GM21786 (cell line): ENCODE results near the gene PRSS33.

Experiments used
- ATAC-seq: cut with Tn5 transposase; IDR thresholded peaks from one replicate; pipeline ENCODE4 v1.9.1; 2021; ENCODE audit not compliant: unreplicated experiment

Gene PRSS33

GRCh38 chr16:2799859-2800226, 12.5 kb upstream of the PRSS33 start:
- no peak for ATAC-seq

- ATAC-seq: no peak
These were observed 12.0 kb upstream of the PRSS33 start for GRCh38 chr16:2799205-2799858.

- ATAC-seq: no peak
These were observed 11.4 kb upstream of the PRSS33 start for GRCh38 chr16:2798723-2799204.

- ATAC-seq: no peak
These were observed 8.2 kb upstream of the PRSS33 start for GRCh38 chr16:2795395-2796143.

GRCh38 chr16:2792940-2793339, 5.6 kb upstream of the PRSS33 start:
- no peak for ATAC-seq

DNA sequence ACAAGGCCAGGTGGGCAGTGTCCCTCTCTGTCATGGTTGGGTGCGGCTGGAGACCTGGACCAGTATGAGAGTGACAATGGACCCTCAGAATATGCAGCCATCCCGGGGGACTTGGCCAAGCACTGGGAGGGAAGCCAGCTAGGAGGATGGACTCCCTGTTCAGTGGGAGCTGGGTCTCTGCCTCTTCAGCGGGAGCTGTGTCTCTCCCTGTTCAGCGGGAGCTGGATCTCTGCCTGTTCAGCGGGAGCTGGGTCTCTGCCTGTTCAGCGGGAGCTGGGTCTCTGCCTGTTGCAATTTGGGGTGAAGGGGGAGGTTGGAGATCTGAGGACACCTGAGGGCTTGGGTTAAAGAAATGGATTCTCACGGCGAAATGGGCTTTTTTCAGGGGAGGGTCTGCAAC, 3.8 kb upstream of the PRSS33 start:
- ATAC-seq: no peak

DNA sequence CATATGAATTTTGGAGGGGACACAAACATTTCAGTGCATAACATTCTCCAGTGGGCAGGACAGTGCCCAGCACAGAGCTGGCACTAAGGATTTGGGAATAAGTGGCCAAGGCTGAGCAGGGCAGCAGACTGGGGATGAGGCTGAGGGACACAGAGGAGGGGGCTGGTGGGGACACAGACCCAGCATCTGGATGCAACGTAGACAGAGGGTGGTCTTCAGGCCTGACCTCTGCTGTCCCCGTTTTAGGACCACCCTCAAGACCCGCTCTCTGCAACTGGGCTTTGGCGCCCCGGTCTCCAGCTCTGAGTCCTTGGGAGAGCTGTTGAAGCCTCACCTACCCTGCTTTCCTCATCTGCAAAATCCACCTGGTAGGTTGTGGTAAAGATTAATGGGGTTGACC, 3.3 kb upstream of the PRSS33 start:
- ATAC-seq: no peak

GRCh38 chr16:2787961-2788360, 601 bp upstream of the PRSS33 start:
- no peak for ATAC-seq

DNA sequence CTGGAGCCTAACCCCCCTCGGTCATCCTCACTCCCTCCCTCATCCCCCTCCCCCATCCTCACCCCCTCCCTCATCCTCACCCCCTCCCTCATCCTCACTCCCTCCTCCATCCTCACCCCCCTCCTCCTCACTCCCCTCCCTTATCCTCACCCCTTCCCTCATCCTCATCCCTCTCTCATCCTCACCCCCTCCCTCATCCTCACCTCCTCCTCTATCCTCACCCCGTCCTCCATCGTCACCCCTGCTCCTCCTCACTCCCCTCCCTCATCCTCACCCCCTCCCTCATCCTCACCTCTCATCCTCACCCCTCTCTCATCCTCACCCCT, 571 bp downstream of the PRSS33 start:
- no peak for ATAC-seq

- ATAC-seq: no peak
These were observed 1.1 kb downstream of the PRSS33 start for GRCh38 chr16:2786061-2786825.

DNA sequence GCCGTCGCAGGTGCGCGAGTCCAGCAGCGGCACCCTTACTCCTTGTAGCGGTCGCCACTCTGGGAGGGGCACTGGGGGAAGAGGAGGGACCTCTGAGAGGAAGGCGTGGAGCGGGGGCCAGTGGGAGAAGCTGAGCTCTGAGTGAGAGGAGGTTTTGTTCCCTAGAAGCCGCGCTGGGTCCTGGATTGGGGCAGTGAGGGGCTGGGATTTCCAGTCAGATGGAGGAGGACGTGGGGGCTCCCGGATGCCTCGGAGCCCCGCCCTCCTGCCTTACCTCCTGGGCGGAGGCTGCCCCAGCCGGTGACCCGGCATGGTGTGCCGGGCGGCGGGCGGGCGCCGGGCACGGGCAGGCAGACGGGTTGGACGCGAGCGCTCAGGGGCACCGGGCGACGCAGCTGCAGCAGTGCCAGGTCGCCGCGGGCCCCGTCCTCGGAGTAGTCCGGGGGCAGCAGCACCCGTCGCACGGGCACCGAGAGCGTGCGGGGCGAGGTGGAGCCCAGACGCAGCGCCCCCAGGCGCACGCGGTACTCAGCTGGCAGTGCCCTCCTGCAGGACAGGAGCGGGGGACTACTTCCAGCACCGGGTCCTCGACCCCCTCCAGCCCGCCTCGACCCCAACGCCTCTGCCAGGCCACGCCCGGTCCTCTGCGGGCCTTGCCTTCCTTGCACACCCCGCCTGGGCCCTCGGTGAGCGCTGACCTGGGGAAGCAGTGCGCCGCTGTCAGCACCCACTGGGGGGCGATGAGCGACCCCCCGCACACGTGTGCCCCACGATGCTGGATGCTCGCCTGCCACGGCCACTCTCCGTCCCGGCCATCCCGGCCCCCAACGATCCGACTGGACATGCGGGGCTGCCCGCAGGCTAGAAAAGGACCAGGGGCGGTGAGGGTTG, 2.0 kb downstream of the PRSS33 start:
- ATAC-seq: no peak

DNA sequence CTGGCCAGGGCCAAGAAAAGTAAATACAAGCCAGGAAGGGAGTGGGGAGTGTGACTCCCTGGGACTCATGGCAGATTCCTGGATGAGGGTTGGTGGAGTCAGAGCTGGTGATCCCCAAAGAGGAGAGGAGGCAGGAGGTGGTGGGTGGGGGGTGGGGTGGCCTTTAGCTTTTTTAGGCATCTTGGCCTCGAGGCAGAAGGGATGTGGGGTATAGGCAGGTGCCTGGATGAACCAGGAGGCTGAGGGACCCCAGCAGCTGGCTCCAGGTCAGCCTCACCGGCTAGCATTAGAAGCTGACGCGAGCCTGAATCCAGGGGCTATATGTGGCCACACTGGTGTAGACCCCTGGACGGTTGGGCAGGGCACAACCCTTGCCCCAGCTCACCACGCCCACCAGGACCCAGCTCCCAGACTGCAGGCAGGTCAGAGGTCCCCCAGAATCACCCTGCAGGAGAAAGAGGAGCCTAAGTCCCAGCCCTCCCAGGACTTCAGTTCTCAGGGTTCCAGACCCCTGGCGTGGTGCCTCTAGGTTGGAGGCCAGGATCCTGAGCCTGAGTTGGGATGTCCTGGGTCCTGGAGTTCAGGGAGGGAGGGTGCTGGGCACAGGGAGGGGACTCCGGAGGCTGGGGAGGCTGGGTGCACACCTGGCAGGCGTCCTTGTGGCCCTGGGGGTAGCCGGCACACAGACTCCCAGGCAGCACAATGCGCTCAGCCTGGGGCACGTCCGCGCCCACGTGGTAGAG, 2.8 kb downstream of the PRSS33 start:
- no peak for ATAC-seq

DNA sequence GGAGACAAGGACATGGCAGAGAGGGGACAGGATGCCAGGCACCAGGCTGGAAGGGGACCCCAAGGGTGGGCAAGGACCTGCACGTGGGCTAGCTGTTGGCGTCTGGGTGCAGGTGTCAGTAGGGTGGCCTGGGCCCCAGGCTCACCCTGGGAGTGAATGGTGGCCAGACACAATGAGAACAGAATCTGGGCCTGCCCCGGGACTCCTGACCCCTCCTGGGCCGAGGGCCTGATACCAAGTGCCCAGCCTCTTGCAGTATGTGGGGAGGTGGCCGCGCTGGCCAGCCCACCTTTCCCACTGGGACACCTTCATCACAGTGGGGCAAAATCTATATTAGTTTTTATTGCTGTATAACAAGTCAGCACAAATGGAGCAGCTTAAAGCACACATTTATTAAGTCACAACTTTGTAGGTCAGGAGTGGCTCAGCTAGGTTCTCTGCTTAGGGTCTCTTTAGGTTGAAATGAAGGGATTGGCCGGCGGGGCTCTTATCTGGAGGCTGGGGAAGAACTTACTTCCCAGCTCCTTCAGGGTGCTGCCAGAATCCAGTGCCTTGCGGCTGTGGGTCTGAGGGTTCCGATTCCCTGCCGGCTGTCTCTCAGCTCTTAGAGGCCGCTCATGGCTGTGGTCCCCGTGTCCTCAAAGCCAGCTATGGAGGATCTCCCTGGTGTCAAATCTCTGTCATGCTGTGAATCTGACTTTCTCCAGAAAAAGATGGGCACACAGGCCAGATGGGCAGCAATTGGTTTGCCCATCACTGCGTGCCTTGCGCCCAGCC, 3.6 kb downstream of the PRSS33 start:
- no peak for ATAC-seq

DNA sequence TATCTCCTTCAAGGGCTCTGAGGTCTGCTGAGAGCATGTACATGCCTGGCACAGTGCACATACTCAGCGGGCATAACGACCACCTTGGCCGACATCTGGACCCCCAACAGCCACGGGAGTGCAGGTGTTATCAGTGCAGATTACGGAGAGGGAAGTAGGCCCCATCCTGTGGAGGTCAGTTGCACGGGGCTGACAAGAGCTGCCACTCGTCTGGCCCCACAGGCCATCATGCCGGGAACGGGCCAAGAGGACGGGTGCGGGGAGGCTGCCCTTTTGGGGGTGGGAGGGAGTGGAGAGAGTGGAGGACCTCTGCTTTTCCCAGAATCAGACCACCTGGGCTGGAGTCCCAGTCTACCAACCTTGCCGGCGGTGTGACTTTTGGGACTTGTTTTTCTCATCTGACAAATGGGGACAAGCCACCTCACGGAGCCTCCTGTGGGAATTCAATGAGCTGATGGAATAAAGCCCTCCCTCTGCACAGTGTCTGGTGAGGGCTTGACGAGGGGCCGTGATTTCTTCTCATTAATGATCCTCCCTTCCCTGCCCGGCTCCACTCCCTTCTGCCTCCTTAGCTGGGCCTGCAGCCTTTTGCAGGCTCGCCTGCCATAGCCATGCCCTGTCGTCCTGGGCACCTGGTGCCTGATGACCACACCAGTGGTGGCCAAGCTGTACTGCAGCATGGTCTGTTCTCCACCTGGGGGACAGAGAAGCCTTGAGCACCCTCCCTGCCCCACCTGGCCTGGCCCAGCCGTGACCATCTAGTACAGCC, 4.6 kb downstream of the PRSS33 start:
- no peak for ATAC-seq

GRCh38 chr16:2779978-2780898, 7.1 kb downstream of the PRSS33 start:
- no peak for ATAC-seq

DNA sequence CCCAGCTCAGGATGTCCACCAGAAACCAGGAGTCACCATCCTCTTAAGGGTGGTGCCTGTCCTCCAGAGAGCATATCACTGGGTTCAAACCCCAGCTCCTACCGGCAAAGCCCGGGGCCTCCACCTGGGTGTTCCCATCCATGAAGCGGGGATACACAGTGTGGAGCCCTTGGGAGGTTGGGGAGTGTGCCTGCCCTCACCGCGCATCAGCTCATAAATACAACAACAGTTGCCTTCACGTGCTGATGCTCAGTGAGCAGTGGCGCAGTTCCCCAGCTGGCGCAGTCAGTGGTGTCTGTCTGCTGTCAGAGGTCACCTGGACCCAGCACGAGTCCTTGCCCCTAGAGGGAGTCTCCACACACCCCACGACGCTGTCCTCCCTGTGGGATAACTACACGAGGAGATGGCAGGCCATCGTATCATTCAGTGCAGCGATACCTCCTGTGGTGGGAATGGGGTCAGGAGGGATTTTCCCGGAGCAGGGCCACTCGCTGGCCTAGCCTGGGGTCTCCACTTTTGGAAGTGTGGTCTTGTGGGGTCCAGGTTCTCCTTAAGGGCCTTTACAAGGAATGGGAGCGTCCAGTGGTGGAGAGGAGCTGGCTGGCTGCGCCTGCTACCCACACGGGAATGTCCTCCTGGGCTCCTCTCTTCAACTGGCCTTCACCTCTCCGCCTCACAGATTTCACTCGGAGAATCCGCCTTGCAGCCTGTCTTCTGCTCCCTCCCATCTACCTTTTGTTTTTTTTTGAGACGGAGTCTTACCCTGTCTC, 8.0 kb downstream of the PRSS33 start:
- ATAC-seq: no peak

DNA sequence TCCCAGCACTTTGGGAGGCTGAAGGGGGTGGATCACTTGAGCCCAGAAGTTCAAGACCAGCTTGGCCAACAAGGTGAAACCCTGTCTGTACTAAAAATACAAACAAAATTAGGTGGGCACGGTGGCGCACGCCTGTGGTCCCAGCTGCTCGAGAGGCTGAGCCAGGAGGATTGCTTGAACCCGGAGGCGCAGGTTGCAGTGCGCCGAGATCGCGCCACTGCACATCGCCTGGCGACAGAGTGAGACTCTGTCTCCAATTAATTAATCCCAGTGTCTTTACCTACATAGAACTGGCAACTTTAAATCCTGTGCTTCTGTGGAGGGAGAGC, 8.8 kb downstream of the PRSS33 start:
- no peak for ATAC-seq
